HTR-8/SVneo (cell line): Measurements from ENCODE around the gene SRPRB.

Experiments
- DNase-seq: peaks from one replicate; pipeline ENCODE4 v3.0.0; 2011; ENCODE audit warnings: low spot score, mixed read lengths; ENCODE audit not compliant: insufficient read length
- FAIRE-seq: peaks from 2 replicates; lab custom pipeline; 2011; peaks lifted over from hg19 to GRCh38; lab: Jason Lieb, UNC

SRPRB gene

GRCh38 chr3:133840055-133840737 lies 34.6 kb downstream of the SRPRB start:
- DNase-seq (no peak), FAIRE-seq (no peak)

GRCh38 chr3:133840767-133841166 lies 35.2 kb downstream of the SRPRB start:
- DNase-seq: no peak

GRCh38 chr3:133841196-133841595 lies 35.6 kb downstream of the SRPRB start:
- DNase-seq: no peak
- peak; percentile 28 for FAIRE-seq

More at GRCh38 chr3:133840767-133841166, 35.2 kb downstream of the SRPRB start:
- FAIRE-seq: no peak

GRCh38 chr3:133842158-133842557 lies 36.5 kb downstream of the SRPRB start:
- DNase-seq (no peak), FAIRE-seq (no peak)

GRCh38 chr3:133843634-133844033 lies 38.0 kb downstream of the SRPRB start:
- DNase-seq (peak; percentile 45), FAIRE-seq (no peak)

GRCh38 chr3:133845127-133845526 lies 39.5 kb downstream of the SRPRB start:
- FAIRE-seq (no peak), DNase-seq (no peak)

- FAIRE-seq (no peak), DNase-seq (no peak)
These were observed 43.7 kb downstream of the SRPRB start for GRCh38 chr3:133849346-133849745.

GRCh38 chr3:133850034-133850433 lies 44.4 kb downstream of the SRPRB start:
- FAIRE-seq (no peak), DNase-seq (no peak)

GRCh38 chr3:133851266-133851906 lies 45.8 kb downstream of the SRPRB start:
- DNase-seq: no peak
- no peak for FAIRE-seq

GRCh38 chr3:133851931-133852330 lies 46.3 kb downstream of the SRPRB start:
- FAIRE-seq: no peak
- DNase-seq: no peak

GRCh38 chr3:133853063-133853924 lies 47.7 kb downstream of the SRPRB start:
- FAIRE-seq (no peak), DNase-seq (no peak)

- no peak for FAIRE-seq
- no peak for DNase-seq
These were observed 48.3 kb downstream of the SRPRB start for GRCh38 chr3:133853925-133854227.

GRCh38 chr3:133854264-133855001 lies 48.8 kb downstream of the SRPRB start:
- FAIRE-seq (no peak), DNase-seq (no peak)

GRCh38 chr3:133855002-133855370 lies 49.4 kb downstream of the SRPRB start:
- FAIRE-seq (no peak), DNase-seq (no peak)

- DNase-seq (no peak), FAIRE-seq (no peak)
These were observed 50.2 kb downstream of the SRPRB start for GRCh38 chr3:133855772-133856171.

- DNase-seq (no peak), FAIRE-seq (no peak)
These were observed 50.7 kb downstream of the SRPRB start for GRCh38 chr3:133856316-133856715.

- FAIRE-seq: no peak
- no peak for DNase-seq
These were observed 52.2 kb downstream of the SRPRB start for GRCh38 chr3:133857767-133858166.

GRCh38 chr3:133859381-133860234 lies 54.0 kb downstream of the SRPRB start:
- FAIRE-seq: no peak
- no peak for DNase-seq

- FAIRE-seq (no peak), DNase-seq (no peak)
These were observed 54.9 kb downstream of the SRPRB start for GRCh38 chr3:133860519-133860918.

GRCh38 chr3:133862161-133862560 lies 56.5 kb downstream of the SRPRB start:
- DNase-seq: no peak
- no peak for FAIRE-seq
